ENCODE results near the gene ASMT.

ASMT gene

DNA sequence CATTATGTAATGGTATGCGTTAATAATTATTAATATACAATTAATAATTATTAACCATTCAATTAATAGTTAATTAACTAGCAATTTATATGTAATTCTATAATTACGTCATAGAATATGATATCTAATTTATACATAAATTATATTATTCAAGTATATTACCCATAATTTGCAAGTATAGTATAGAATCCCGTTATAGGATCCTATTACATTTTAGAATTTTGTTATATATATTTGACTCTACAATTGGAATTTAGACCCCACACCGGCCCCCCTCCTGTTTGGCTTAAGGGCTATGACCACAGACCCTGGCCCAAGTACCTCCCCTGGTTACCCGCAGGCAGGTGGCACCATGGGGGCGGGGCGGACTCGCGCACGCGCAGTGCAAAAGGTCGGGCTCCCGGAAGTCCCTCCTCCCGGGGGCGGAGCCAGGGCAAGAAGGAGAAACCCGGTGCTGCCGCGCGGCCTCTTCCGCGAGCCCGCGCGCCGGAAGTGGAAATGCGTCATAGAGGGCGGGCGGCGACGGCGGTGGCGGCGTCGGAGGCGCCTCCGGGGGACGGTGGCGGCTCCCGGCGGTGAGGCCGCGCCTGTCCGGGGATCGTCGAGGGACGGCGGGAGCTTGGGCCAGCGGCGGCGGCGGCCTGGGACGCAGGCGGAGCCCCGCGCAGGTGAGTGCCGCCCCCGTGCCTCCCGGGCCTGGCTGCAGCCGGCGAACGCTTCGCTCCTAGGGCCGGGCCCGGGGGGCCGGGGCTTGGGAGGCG lies 23.6 kb upstream of the ASMT start, which contains the start of gene AKAP17A:
Gene AKAP17A (plus strand): TSS at position 503 of the 761 bp plus-strand sequence. CDS start 1,859 bp downstream, outside the sequence.
- TF ChIP-seq, protein P1, sequence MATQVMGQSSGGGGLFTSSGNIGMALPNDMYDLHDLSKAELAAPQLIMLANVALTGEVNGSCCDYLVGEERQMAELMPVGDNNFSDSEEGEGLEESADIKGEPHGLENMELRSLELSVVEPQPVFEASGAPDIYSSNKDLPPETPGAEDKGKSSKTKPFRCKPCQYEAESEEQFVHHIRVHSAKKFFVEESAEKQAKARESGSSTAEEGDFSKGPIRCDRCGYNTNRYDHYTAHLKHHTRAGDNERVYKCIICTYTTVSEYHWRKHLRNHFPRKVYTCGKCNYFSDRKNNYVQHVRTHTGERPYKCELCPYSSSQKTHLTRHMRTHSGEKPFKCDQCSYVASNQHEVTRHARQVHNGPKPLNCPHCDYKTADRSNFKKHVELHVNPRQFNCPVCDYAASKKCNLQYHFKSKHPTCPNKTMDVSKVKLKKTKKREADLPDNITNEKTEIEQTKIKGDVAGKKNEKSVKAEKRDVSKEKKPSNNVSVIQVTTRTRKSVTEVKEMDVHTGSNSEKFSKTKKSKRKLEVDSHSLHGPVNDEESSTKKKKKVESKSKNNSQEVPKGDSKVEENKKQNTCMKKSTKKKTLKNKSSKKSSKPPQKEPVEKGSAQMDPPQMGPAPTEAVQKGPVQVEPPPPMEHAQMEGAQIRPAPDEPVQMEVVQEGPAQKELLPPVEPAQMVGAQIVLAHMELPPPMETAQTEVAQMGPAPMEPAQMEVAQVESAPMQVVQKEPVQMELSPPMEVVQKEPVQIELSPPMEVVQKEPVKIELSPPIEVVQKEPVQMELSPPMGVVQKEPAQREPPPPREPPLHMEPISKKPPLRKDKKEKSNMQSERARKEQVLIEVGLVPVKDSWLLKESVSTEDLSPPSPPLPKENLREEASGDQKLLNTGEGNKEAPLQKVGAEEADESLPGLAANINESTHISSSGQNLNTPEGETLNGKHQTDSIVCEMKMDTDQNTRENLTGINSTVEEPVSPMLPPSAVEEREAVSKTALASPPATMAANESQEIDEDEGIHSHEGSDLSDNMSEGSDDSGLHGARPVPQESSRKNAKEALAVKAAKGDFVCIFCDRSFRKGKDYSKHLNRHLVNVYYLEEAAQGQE (IDR thresholded peaks at IDR 0.05; ENCODE audit: low read depth): no peak
- TF ChIP-seq, protein P2, sequence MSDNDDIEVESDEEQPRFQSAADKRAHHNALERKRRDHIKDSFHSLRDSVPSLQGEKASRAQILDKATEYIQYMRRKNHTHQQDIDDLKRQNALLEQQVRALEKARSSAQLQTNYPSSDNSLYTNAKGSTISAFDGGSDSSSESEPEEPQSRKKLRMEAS (IDR thresholded peaks at IDR 0.05): no peak
- TF ChIP-seq RAD21 (IDR thresholded peaks at IDR 0.05; ENCODE audit: low read depth) (no peak), CREB1 (IDR thresholded peaks at IDR 0.05; ENCODE audit: low read depth) (peak; percentile 52), ZBTB7A (IDR thresholded peaks at IDR 0.05; ENCODE audit: low read depth) (peak; percentile 64; the same call in 1 of the 2 replicates), TAF1 (IDR thresholded peaks at IDR 0.05; ENCODE audit: low read depth) (peak; percentile 43; the same call in 1 of the 2 replicates), TCF12 (IDR thresholded peaks at IDR 0.05; ENCODE audit: low read depth) (no peak), FOXM1 (IDR thresholded peaks at IDR 0.05; ENCODE audit: borderline replicate concordance, low read depth) (no peak), EP300 (IDR thresholded peaks at IDR 0.05; ENCODE audit: borderline replicate concordance) (no peak), YY1 (IDR thresholded peaks at IDR 0.05; ENCODE audit: low read depth) (no peak), TEAD4 (IDR thresholded peaks at IDR 0.05) (no peak), NFIC (IDR thresholded peaks at IDR 0.05) (no peak)
- TF ChIP-seq, protein P3, sequence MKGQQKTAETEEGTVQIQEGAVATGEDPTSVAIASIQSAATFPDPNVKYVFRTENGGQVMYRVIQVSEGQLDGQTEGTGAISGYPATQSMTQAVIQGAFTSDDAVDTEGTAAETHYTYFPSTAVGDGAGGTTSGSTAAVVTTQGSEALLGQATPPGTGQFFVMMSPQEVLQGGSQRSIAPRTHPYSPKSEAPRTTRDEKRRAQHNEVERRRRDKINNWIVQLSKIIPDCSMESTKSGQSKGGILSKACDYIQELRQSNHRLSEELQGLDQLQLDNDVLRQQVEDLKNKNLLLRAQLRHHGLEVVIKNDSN (IDR thresholded peaks at IDR 0.05): no peak

- TF ChIP-seq NFIC (IDR thresholded peaks at IDR 0.05) (no peak), ZBTB7A (IDR thresholded peaks at IDR 0.05; ENCODE audit: low read depth) (no peak)
Measured at GRCh38 chrX:1591863-1592469, 22.9 kb upstream of the ASMT start.

GRCh38 chrX:1592470-1593142 lies 22.3 kb upstream of the ASMT start:
- TF ChIP-seq EGR1 (IDR thresholded peaks at IDR 0.05): no peak
- TF ChIP-seq TEAD4 (IDR thresholded peaks at IDR 0.05): no peak
- no peak for TF ChIP-seq ZBTB7A (IDR thresholded peaks at IDR 0.05; ENCODE audit: low read depth)
- no peak for TF ChIP-seq CREB1 (IDR thresholded peaks at IDR 0.05; ENCODE audit: low read depth)
- no peak for TF ChIP-seq YY1 (IDR thresholded peaks at IDR 0.05; ENCODE audit: low read depth)
- TF ChIP-seq, protein P3 (IDR thresholded peaks at IDR 0.05): no peak
- TF ChIP-seq FOXM1 (IDR thresholded peaks at IDR 0.05; ENCODE audit: borderline replicate concordance, low read depth): no peak
- TF ChIP-seq TCF12 (IDR thresholded peaks at IDR 0.05; ENCODE audit: low read depth): no peak
- TF ChIP-seq, protein P1 (IDR thresholded peaks at IDR 0.05; ENCODE audit: low read depth): no peak
- no peak for TF ChIP-seq CEBPB (IDR thresholded peaks at IDR 0.05)
- TF ChIP-seq RAD21 (IDR thresholded peaks at IDR 0.05; ENCODE audit: low read depth): no peak
- TF ChIP-seq, protein P2 (IDR thresholded peaks at IDR 0.05): no peak
- TF ChIP-seq EP300 (IDR thresholded peaks at IDR 0.05; ENCODE audit: borderline replicate concordance): no peak
- TF ChIP-seq TAF1 (IDR thresholded peaks at IDR 0.05; ENCODE audit: low read depth): no peak
- no peak for TF ChIP-seq NFIC (IDR thresholded peaks at IDR 0.05)

DNA sequence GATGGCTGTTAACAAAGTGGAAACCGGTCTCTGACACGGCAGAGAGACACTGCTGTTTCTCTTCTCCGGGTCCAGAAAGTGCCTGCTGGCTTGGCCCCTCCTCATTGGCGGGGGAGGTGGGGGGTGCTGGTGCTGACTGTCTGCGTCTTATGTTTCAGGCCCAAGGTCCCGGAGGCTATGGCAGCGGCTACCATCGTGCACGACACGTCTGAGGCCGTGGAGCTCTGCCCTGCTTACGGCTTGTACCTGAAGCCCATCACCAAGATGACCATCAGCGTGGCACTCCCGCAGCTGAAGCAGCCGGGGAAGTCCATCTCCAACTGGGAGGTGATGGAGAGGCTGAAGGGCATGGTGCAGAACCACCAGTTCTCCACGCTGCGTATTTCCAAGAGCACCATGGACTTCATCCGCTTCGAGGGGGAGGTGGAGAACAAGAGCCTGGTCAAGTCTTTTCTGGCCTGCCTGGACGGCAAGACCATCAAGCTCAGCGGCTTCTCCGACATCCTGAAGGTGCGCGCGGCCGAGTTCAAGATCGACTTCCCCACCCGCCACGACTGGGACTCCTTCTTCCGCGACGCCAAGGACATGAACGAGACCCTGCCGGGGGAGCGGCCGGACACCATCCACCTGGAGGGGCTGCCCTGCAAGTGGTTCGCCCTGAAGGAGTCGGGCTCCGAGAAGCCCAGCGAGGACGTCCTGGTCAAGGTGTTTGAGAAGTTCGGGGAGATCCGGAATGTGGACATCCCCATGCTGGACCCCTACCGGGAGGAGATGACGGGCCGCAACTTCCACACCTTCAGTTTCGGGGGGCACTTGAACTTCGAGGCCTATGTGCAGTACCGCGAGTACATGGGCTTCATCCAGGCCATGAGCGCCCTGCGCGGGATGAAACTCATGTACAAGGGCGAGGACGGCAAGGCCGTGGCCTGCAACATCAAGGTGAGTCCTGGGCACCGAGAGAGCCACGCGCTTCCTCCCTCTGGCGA lies 21.3 kb upstream of the ASMT start:
- TF ChIP-seq, protein P2 (IDR thresholded peaks at IDR 0.05): no peak
- TF ChIP-seq EP300 (IDR thresholded peaks at IDR 0.05; ENCODE audit: borderline replicate concordance): no peak
- no peak for TF ChIP-seq FOXM1 (IDR thresholded peaks at IDR 0.05; ENCODE audit: borderline replicate concordance, low read depth)
- no peak for TF ChIP-seq TCF12 (IDR thresholded peaks at IDR 0.05; ENCODE audit: low read depth)
- TF ChIP-seq RAD21 (IDR thresholded peaks at IDR 0.05; ENCODE audit: low read depth): no peak
- no peak for TF ChIP-seq EGR1 (IDR thresholded peaks at IDR 0.05)
- TF ChIP-seq TEAD4 (IDR thresholded peaks at IDR 0.05): no peak
- TF ChIP-seq TAF1 (IDR thresholded peaks at IDR 0.05; ENCODE audit: low read depth): no peak
- no peak for TF ChIP-seq YY1 (IDR thresholded peaks at IDR 0.05; ENCODE audit: low read depth)
- TF ChIP-seq, protein P1 (IDR thresholded peaks at IDR 0.05; ENCODE audit: low read depth): no peak
- no peak for TF ChIP-seq ZBTB7A (IDR thresholded peaks at IDR 0.05; ENCODE audit: low read depth)
- no peak for TF ChIP-seq CREB1 (IDR thresholded peaks at IDR 0.05; ENCODE audit: low read depth)
- TF ChIP-seq, protein P3 (IDR thresholded peaks at IDR 0.05): no peak
- no peak for TF ChIP-seq CEBPB (IDR thresholded peaks at IDR 0.05)
